ENCODE measurements around the gene DCLK3. TPM values are rescaled to one million over a fixed set of nuclear protein-coding genes. Genes with fewer than 3 reads are reported as not detected.

The DCLK3 gene
- total and polyA plus RNA-seq, 2 donors (not counting 1 experiment from before 2014, with no cell fraction given): not detected

DNA sequence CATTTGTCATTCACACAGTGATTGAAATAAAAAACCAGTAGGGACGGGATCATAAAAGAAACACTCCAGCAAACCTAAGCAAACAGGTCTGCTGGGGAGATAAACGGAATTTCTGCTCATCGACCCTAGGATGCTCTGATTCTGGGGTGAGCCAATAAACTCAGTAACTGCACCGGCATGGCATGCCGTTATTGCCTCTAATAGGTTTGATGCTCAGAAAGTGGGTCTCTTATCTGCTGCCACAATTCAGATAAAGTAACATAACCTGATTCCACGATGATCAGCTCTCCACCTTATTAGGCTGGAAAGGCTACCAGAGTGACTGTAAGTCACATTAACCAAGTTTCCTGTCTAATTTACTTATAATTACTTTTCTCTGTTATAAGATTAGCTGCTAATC is 19.6 kb downstream of the DCLK3 start:
- no peak overlapping the region for H3K27ac Mint-ChIP-seq
- no peak for DNase-seq
- H4K20me1 ChIP-seq (ENCODE audit: control insufficient read depth, insufficient read depth, low read length, poor library complexity, severe bottlenecking): no peaks in the 10 kb centered on the region

DNA sequence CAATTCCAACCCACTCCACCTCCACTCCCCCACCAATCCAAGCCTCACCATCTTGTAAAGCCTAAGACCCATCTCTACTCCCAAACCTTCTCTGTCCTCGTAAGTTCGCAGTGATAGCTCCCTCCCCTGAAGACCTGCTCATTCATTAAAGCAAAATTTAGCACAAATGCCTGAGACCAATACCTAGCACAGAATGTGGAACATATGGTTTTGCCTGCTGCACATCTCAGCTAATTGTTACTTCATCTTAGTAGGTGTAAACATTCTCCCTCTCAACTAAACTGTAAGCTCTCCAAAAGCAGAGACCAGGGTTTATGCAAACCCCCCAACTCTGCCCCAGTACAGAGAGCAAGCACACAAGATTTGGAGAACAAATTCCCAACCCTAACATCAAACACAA is 20.5 kb downstream of the DCLK3 start:
- POLR2A ChIA-PET: no interaction called here
- peaks cover 3% of the 10 kb centered on the region for H3K9me3 Mint-ChIP-seq (ENCODE audit: insufficient read depth)
- Histone ChIP-seq H2AFZ (ENCODE audit: insufficient read depth, low read depth, low read length, poor library complexity, severe bottlenecking) (no peak overlapping the region), H3K9me3 (ENCODE audit: control extremely low read depth in 1 of 3, control insufficient read depth in 2 of 3, insufficient read depth in 1 of 3, low read length in 2 of 3) (peaks cover 0 to 8% (median 0%) of the 10 kb centered on the region in 3 donors), H3K27ac (ENCODE audit: low read length in 2 of 2) (no peak overlapping the region), H4K20me1 (ENCODE audit: control insufficient read depth, insufficient read depth, low read length, poor library complexity, severe bottlenecking) (no peaks in the 10 kb centered on the region), H3K4me3 (ENCODE audit: control extremely low read depth in 1 of 5, extremely low read depth in 1 of 5, insufficient read depth in 1 of 5, low read depth in 2 of 5, low read length in 4 of 5) (no peak overlapping the region), H3K79me2 (ENCODE audit: control insufficient read depth, insufficient read depth, low read length) (no peaks in the 10 kb centered on the region), H3K4me2 (replicated peaks; ENCODE audit: low read depth, low read length, poor library complexity, severe bottlenecking) (no peak overlapping the region), H3K36me3 (replicated peaks in 1 of 2; ENCODE audit: control extremely low read depth in 1 of 2, control insufficient read depth in 1 of 2, extremely low read depth in 1 of 2, insufficient read depth in 2 of 2, low read length in 1 of 2) (no peaks in the 10 kb centered on the region), H3K9ac (ENCODE audit: low read length) (no peak overlapping the region), H3K27me3 (replicated peaks in 1 of 4; ENCODE audit: control extremely low read depth in 1 of 4, control insufficient read depth in 3 of 4, insufficient read depth in 4 of 4, low read length in 3 of 4) (peaks cover 0 to 2% (median 0%) of the 10 kb centered on the region in 4 experiments), H3K4me1 (ENCODE audit: control insufficient read depth in 2 of 2, insufficient read depth in 2 of 2, low read length in 2 of 2) (no peaks in the 10 kb centered on the region)
- WGBS (ENCODE audit: insufficient coverage): 94% methylated on average over 2 of the region's 2 CpGs
- H3K4me1 Mint-ChIP-seq: no peaks in the 10 kb centered on the region
- no peak for DNase-seq
- no peak for TF ChIP-seq EZH2 (IDR thresholded peaks at IDR 0.05; ENCODE audit: borderline replicate concordance, insufficient read depth, low read depth, low read length, poor library complexity, severe bottlenecking)
- TF ChIP-seq CTCF (IDR thresholded peaks at IDR 0.05): no peak
- H3K27ac Mint-ChIP-seq: no peak overlapping the region
- intact Hi-C loops (cut with micrococcal nuclease): no loop called here
- CTCF ChIA-PET: no interaction called here
- no peak for ATAC-seq (ENCODE audit: low read depth)
- H3K4me3 Mint-ChIP-seq: no peak overlapping the region
- H3K27me3 Mint-ChIP-seq: peaks cover 15% of the 10 kb centered on the region

More for the DNA sequence above, 19.6 kb downstream of the DCLK3 start:
- Histone ChIP-seq H3K9me3 (ENCODE audit: control extremely low read depth in 1 of 3, control insufficient read depth in 2 of 3, insufficient read depth in 1 of 3, low read length in 2 of 3) (peaks cover 0 to 9% (median 0%) of the 10 kb centered on the region in 3 donors), H3K27ac (ENCODE audit: low read length in 2 of 2) (no peak overlapping the region), H3K36me3 (replicated peaks in 1 of 2; ENCODE audit: control extremely low read depth in 1 of 2, control insufficient read depth in 1 of 2, extremely low read depth in 1 of 2, insufficient read depth in 2 of 2, low read length in 1 of 2) (no peaks in the 10 kb centered on the region), H3K4me3 (ENCODE audit: control extremely low read depth in 1 of 5, extremely low read depth in 1 of 5, insufficient read depth in 1 of 5, low read depth in 2 of 5, low read length in 4 of 5) (no peak overlapping the region), H2AFZ (ENCODE audit: insufficient read depth, low read depth, low read length, poor library complexity, severe bottlenecking) (no peak overlapping the region), H3K4me1 (ENCODE audit: control insufficient read depth in 2 of 2, insufficient read depth in 2 of 2, low read length in 2 of 2) (no peaks in the 10 kb centered on the region), H3K27me3 (replicated peaks in 1 of 4; ENCODE audit: control extremely low read depth in 1 of 4, control insufficient read depth in 3 of 4, insufficient read depth in 4 of 4, low read length in 3 of 4) (peaks cover 0 to 2% (median 0%) of the 10 kb centered on the region in 4 experiments), H3K4me2 (replicated peaks; ENCODE audit: low read depth, low read length, poor library complexity, severe bottlenecking) (no peak overlapping the region), H3K79me2 (ENCODE audit: control insufficient read depth, insufficient read depth, low read length) (no peaks in the 10 kb centered on the region), H3K9ac (ENCODE audit: low read length) (no peak overlapping the region)
- ChIA-PET POLR2A (no interaction called here), CTCF (no interaction called here)
- peaks cover 16% of the 10 kb centered on the region for H3K27me3 Mint-ChIP-seq
- H3K9me3 Mint-ChIP-seq (ENCODE audit: insufficient read depth): peaks cover 3% of the 10 kb centered on the region
- no peak overlapping the region for H3K4me3 Mint-ChIP-seq
- no peaks in the 10 kb centered on the region for H3K4me1 Mint-ChIP-seq
- TF ChIP-seq CTCF (IDR thresholded peaks at IDR 0.05) (no peak), EZH2 (IDR thresholded peaks at IDR 0.05; ENCODE audit: borderline replicate concordance, insufficient read depth, low read depth, low read length, poor library complexity, severe bottlenecking) (no peak)
- ATAC-seq (ENCODE audit: low read depth): no peak
- intact Hi-C loops (cut with micrococcal nuclease): no loop called here
- WGBS (ENCODE audit: insufficient coverage): 83% methylated on average over 1 of the region's 6 CpGs

Data from B cell (primary cell).